Stimulated activated CD4-positive, alpha-beta T cell treated with anti-CD3 and anti-CD28 coated beads, Interleukin-2, amount 100 ng/mL, for 4 hours (primary cell): ENCODE measurements around the gene DPYD.
"Not testable (repeated sequence)": the region's sequence is repeated elsewhere in the genome, so short reads cannot be mapped to it uniquely, and the experiment has no call there.

Experiments used
- DNase-seq: peaks from one replicate; pipeline ENCODE4 v3.0.0-alpha.2; 2020; ENCODE audit warnings: low read depth

The DPYD gene

GRCh38 chr1:97277891-97278654, 642.8 kb downstream of the DPYD start:
- no peak for DNase-seq

- no peak for DNase-seq
Observed at GRCh38 chr1:97271916-97272788, 648.7 kb downstream of the DPYD start.

- DNase-seq, result no peak
Observed at GRCh38 chr1:97270508-97271307, 650.1 kb downstream of the DPYD start.

GRCh38 chr1:97265630-97266029, 655.2 kb downstream of the DPYD start:
- DNase-seq, result no peak

GRCh38 chr1:97262842-97263241, 658.0 kb downstream of the DPYD start:
- no peak for DNase-seq

- DNase-seq, result no peak
Observed at GRCh38 chr1:97258597-97258996, 662.2 kb downstream of the DPYD start.

- DNase-seq, result no peak
Observed at GRCh38 chr1:97254731-97255463, 665.9 kb downstream of the DPYD start.

GRCh38 chr1:97252925-97253324, 667.9 kb downstream of the DPYD start:
- no peak for DNase-seq

- no peak for DNase-seq
Observed at GRCh38 chr1:97252076-97252475, 668.8 kb downstream of the DPYD start.

GRCh38 chr1:97247196-97247595, 673.6 kb downstream of the DPYD start:
- no peak for DNase-seq

- DNase-seq, result no peak
Observed at GRCh38 chr1:97245682-97246081, 675.2 kb downstream of the DPYD start.

GRCh38 chr1:97245026-97245425, 675.8 kb downstream of the DPYD start:
- DNase-seq, result no peak

GRCh38 chr1:97243973-97244560, 676.8 kb downstream of the DPYD start:
- DNase-seq, result no peak

GRCh38 chr1:97238816-97239215, 682.0 kb downstream of the DPYD start:
- DNase-seq, result no peak

- not testable (repeated sequence) for DNase-seq
Observed at GRCh38 chr1:97231354-97231753, 689.5 kb downstream of the DPYD start.

- no peak for DNase-seq
Observed at GRCh38 chr1:97212671-97213070, 708.2 kb downstream of the DPYD start.

GRCh38 chr1:97210307-97210706, 710.5 kb downstream of the DPYD start:
- DNase-seq, result no peak

- DNase-seq, result no peak
Observed at GRCh38 chr1:97209381-97209957, 711.4 kb downstream of the DPYD start.

GRCh38 chr1:97207868-97208267, 713.0 kb downstream of the DPYD start:
- DNase-seq, result no peak

GRCh38 chr1:97204468-97204867, 716.4 kb downstream of the DPYD start:
- DNase-seq, result no peak
